SK-N-SH (cell line): ENCODE measurements around the gene SLCO2B1. TPM values are rescaled to one million over a fixed set of nuclear protein-coding genes. Genes with fewer than 3 reads are reported as not detected.

Experiments used
- CTCF ChIA-PET: fragments of 300-600, 350-600 bp; formaldehyde crosslinking; extraction: SDS; loops from one replicate; lab custom pipeline; 2021; lab: Yijun Ruan, JAX
- POLR2A ChIA-PET: fragments of 350-600 bp; sonication (Branson Sonifier 250); formaldehyde crosslinking; extraction: SDS; loops from one replicate; lab custom pipeline; 2020; ENCODE audit warnings: antibody characterized with exemption, inconsistent platforms; lab: Yijun Ruan, JAX
- DNase-seq: peaks from one replicate; pipeline ENCODE4 v3.0.0; 2012
- H2AFZ ChIP-seq: fragments of 200-600 bp; sonication (generic); 2 replicates; pipeline ENCODE4 v1.8.1; 2016; ENCODE audit warnings: antibody characterized with exemption, mild to moderate bottlenecking, low read depth
- H3F3A ChIP-seq: fragments of 200-600 bp; sonication (generic); replicated peaks from 2 replicates; pipeline ENCODE3; 2016; ENCODE audit warnings: antibody characterized with exemption, mild to moderate bottlenecking; ENCODE audit not compliant: insufficient read depth
- H3K27ac ChIP-seq, 2 experiments: fragments of 200-500 bp in 1 of 2; fragments of 200-600 bp in 1 of 2; sonication (Bioruptor generic) in 1 of 2; sonication (generic), shearing (Covaris generic) in 1 of 2; 2 replicates each; pipeline versions ENCODE4 v1.5.1 to v1.6.1; 2014 to 2016; ENCODE audit warnings: low read depth in 2 of 2, inconsistent platforms in 1 of 2, low read length in 1 of 2, mild to moderate bottlenecking in 1 of 2, mixed read lengths in 1 of 2
- H3K27me3 ChIP-seq: fragments of 200-600 bp; sonication (generic), shearing (Covaris generic); 2 replicates; pipeline ENCODE4 v1.6.1; 2016; ENCODE audit warnings: mixed run types; ENCODE audit not compliant: insufficient read depth
- H3K36me3 ChIP-seq, 2 experiments: fragments of 200-500 bp in 1 of 2; fragments of 200-600 bp in 1 of 2; sonication (Bioruptor generic) in 1 of 2; sonication (generic) in 1 of 2; replicated peaks in 1 of 2; 2 replicates each; pipeline versions ENCODE3 to v1.5.1; 2014 to 2016; ENCODE audit warnings: low read length in 1 of 2, mild to moderate bottlenecking in 1 of 2; ENCODE audit not compliant: insufficient read depth in 2 of 2, control insufficient read depth in 1 of 2
- H3K4me1 ChIP-seq, 2 experiments: fragments of 200-500 bp in 1 of 2; fragments of 200-600 bp in 1 of 2; sonication (Bioruptor generic) in 1 of 2; sonication (generic), shearing (Covaris generic) in 1 of 2; 2 replicates each; pipeline versions ENCODE4 v1.5.1 to v1.6.1; 2014 to 2016; ENCODE audit warnings: low read depth in 1 of 2, low read length in 1 of 2, mixed run types in 1 of 2; ENCODE audit not compliant: insufficient read depth in 2 of 2, control insufficient read depth in 1 of 2
- H3K4me2 ChIP-seq: fragments of 200-600 bp; sonication (generic), shearing (Covaris generic); 2 replicates; pipeline ENCODE4 v1.6.1; 2017; ENCODE audit warnings: mixed run types
- H3K4me3 ChIP-seq, 2 experiments: fragments of 200-500 bp in 1 of 2; fragments of 200-600 bp in 1 of 2; sonication (Bioruptor generic) in 1 of 2; sonication (generic), shearing (Covaris generic) in 1 of 2; 2 replicates each; pipeline versions ENCODE4 v1.5.1 to v1.8.1; 2014 to 2016; ENCODE audit warnings: low read depth in 2 of 2, inconsistent platforms in 1 of 2, low read length in 1 of 2, mild to moderate bottlenecking in 1 of 2, mixed read lengths in 1 of 2, moderate library complexity in 1 of 2
- H3K79me2 ChIP-seq: fragments of 200-600 bp; sonication (generic); 2 replicates; pipeline ENCODE4 v1.8.1; 2017; ENCODE audit warnings: mild to moderate bottlenecking; ENCODE audit not compliant: insufficient read depth
- H3K9ac ChIP-seq: fragments of 200-600 bp; sonication (generic); 2 replicates; pipeline ENCODE4 v1.6.1; 2017; ENCODE audit warnings: mixed run types
- H3K9me2 ChIP-seq: fragments of 200-600 bp; sonication (generic); 2 replicates; pipeline ENCODE4 v1.6.1; 2017; ENCODE audit warnings: mixed run types
- H3K9me3 ChIP-seq: fragments of 200-600 bp; sonication (generic); 2 replicates; pipeline ENCODE4 v1.6.1; 2017; ENCODE audit warnings: mixed run types, mild to moderate bottlenecking, moderate library complexity
- H4K20me1 ChIP-seq: fragments of 200-600 bp; sonication (generic); 2 replicates; pipeline ENCODE4 v1.6.1; 2017; ENCODE audit warnings: mild to moderate bottlenecking, mixed run types; ENCODE audit not compliant: insufficient read depth
- CHD2 ChIP-seq: fragments of 150-350 bp; IDR thresholded peaks from 2 replicates; pipeline ENCODE4 v1.6.1; 2018; ENCODE audit warnings: low read length; ENCODE audit not compliant: partially characterized antibody
- ELF1 ChIP-seq: IDR thresholded peaks from 2 replicates; pipeline ENCODE4 v1.4.0; 2012
- EP300 ChIP-seq, 2 experiments: IDR thresholded peaks; 2 replicates each; pipeline versions ENCODE4 v1.4.0 to v1.6.1; 2012; ENCODE audit warnings: borderline replicate concordance in 1 of 2, low read depth in 1 of 2, low read length in 1 of 2
- FOSL2 ChIP-seq: IDR thresholded peaks from 2 replicates; pipeline ENCODE4 v1.4.0; 2012; ENCODE audit warnings: low read depth, mild to moderate bottlenecking, moderate library complexity, borderline replicate concordance
- FOXJ3 ChIP-seq: sonication (generic); formaldehyde crosslinking; IDR thresholded peaks from 2 replicates; pipeline ENCODE4 v1.5.1; 2020; ENCODE audit warnings: mild to moderate bottlenecking, missing genetic modification reagents
- GABPA ChIP-seq: IDR thresholded peaks from 2 replicates; pipeline ENCODE4 v1.4.0; 2012; ENCODE audit warnings: low read depth, mild to moderate bottlenecking
- POLR2AphosphoS5 ChIP-seq: IDR thresholded peaks from 2 replicates; pipeline ENCODE4 v1.6.1; 2012; ENCODE audit warnings: low read depth, low read length
- RAD21 ChIP-seq: IDR thresholded peaks from 2 replicates; pipeline ENCODE4 v1.6.1; 2012; ENCODE audit warnings: mild to moderate bottlenecking, low read length
- RXRA ChIP-seq: IDR thresholded peaks from 2 replicates; pipeline ENCODE4 v1.4.0; 2012; ENCODE audit warnings: low read depth, mild to moderate bottlenecking, borderline replicate concordance
- SIN3A ChIP-seq: IDR thresholded peaks from 2 replicates; pipeline ENCODE4 v1.6.1; 2012; ENCODE audit warnings: low read depth, mild to moderate bottlenecking, low read length, moderate library complexity, borderline replicate concordance
- YY1 ChIP-seq: IDR thresholded peaks from 2 replicates; pipeline ENCODE4 v1.4.0; 2012; ENCODE audit warnings: low read depth, mild to moderate bottlenecking
- whole genome bisulfite sequencing: methylation state at CpG from one replicate; pipeline ENCODE4 v1.1.6; 2017; ENCODE audit warnings: low lambda C conversion rate; 5-methylcytosine and 5-hydroxymethylcytosine counted together
- polyA plus RNA-seq, 3 experiments: library from polyadenylated mRNA; depleted of rRNA; stranded (reverse); fragments of >200 nt; gene quantifications; 2 replicates each; pipeline ENCODE4 v1.2.3, GENCODE V29; 2012
- TF ChIP-seq, protein P1 (sequence below): IDR thresholded peaks from 2 replicates; pipeline ENCODE4; 2012
- TF ChIP-seq, protein P2 (sequence below): IDR thresholded peaks from 2 replicates; pipeline ENCODE4 v1.4.0; 2012; ENCODE audit warnings: low read depth
- TF ChIP-seq, protein P3 (sequence below): IDR thresholded peaks from 2 replicates; pipeline ENCODE4 v1.4.0; 2012; ENCODE audit warnings: low read depth, borderline replicate concordance

SLCO2B1 gene
- polyA plus RNA-seq, 1 of the 3 experiments (the other 2 are of a cell fraction) = 0.18 TPM

DNA sequence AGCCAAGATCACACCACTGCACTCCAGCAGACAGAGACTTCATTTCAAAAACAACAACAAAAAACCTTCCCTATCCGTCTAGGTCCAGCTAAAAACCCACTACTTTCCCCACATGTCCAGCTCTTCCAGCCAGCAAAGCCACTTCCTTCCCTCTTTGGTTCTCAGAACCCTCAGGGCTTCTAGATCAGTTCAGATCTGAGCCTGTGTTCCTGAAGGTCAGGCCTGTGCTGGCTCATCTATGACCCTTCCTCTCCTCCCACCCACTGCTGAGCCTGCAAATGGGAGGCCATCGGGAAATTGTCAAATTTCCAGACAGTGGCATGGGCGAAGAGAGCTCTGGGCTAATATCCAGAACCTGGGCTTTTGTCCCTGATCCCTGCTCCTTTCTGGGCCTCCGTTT, 37.8 kb downstream of the SLCO2B1 start:
- H2AFZ ChIP-seq = no peak overlapping the region
- no peaks in the 10 kb centered on the region for H3K9me2 ChIP-seq
- H3K9ac ChIP-seq = no peak overlapping the region
- no peak overlapping the region for H3K4me2 ChIP-seq
- H3K79me2 ChIP-seq = no peaks in the 10 kb centered on the region
- H3F3A ChIP-seq = no peaks in the 10 kb centered on the region
- no peaks in the 10 kb centered on the region for H3K9me3 ChIP-seq
- H3K27me3 ChIP-seq = no peaks in the 10 kb centered on the region; the same call in 1 of the 2 replicates
- CTCF ChIA-PET = interaction anchor here (1.0 to 10.1 kb wide), 4 partner anchors 17 to 60 kb away, joined by 4 to 142 read pairs (median 10); no protein-coding TSS in a partner anchor
- no peaks in the 10 kb centered on the region for H4K20me1 ChIP-seq
- H3K4me1 ChIP-seq = peaks cover 0 to 8% of the 10 kb centered on the region in 2 experiments; a peak in 1 of 4 replicates
- no peak for DNase-seq
- H3K36me3 ChIP-seq = no peaks in the 10 kb centered on the region
- no peak overlapping the region for H3K4me3 ChIP-seq
- no peak for TF ChIP-seq EP300 (IDR thresholded peaks at IDR 0.05; ENCODE audit: borderline replicate concordance in 1 of 2, low read depth in 1 of 2, low read length in 1 of 2)
- TF ChIP-seq, protein P1, sequence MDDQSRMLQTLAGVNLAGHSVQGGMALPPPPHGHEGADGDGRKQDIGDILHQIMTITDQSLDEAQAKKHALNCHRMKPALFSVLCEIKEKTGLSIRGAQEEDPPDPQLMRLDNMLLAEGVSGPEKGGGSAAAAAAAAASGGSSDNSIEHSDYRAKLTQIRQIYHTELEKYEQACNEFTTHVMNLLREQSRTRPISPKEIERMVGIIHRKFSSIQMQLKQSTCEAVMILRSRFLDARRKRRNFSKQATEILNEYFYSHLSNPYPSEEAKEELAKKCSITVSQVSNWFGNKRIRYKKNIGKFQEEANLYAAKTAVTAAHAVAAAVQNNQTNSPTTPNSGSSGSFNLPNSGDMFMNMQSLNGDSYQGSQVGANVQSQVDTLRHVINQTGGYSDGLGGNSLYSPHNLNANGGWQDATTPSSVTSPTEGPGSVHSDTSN = no peak
- no peak for TF ChIP-seq ELF1
- no peak for TF ChIP-seq CHD2
- TF ChIP-seq GABPA = no peak
- TF ChIP-seq RAD21 = no peak
- TF ChIP-seq, all 33 proteins: peak for 0
- WGBS = 23% methylated on average over 4 of the region's 4 CpGs
- no peak overlapping the region for H3K27ac ChIP-seq
- POLR2A ChIA-PET = no interaction called here

DNA sequence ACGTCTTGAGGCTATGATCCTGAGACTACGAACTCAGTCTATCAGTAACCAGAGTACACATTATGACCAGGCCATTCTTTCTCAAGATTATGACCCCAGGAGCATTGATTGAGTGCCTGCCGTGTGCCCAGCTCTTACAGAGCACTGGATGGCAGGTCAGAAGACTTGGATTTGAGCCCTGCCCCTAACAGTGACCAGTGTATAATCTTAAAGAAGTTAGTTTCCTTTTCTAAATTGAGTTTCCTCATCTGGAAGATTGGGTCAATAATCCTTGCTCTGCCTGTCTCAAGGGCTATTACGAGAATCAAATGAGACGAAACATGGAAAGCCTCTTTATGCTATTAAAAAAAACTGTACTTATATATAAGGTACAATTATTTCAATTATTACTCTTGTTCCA, 38.2 kb downstream of the SLCO2B1 start:
- H3K27ac ChIP-seq = no peak overlapping the region
- no peak overlapping the region for H3K4me3 ChIP-seq
- no peak overlapping the region for H2AFZ ChIP-seq
- H3K9ac ChIP-seq = no peak overlapping the region
- DNase-seq = no peak
- H3K36me3 ChIP-seq = no peaks in the 10 kb centered on the region
- H3K4me1 ChIP-seq = peaks cover 0 to 9% of the 10 kb centered on the region in 2 experiments; a peak in 1 of 4 replicates
- POLR2A ChIA-PET = no interaction called here
- TF ChIP-seq EP300 (IDR thresholded peaks at IDR 0.05; ENCODE audit: borderline replicate concordance in 1 of 2, low read depth in 1 of 2, low read length in 1 of 2) (no peak), POLR2AphosphoS5 (no peak), YY1 (no peak), FOXJ3 (CRISPR knock-in tag) (no peak), FOSL2 (no peak), RXRA (no peak), SIN3A (no peak)
- TF ChIP-seq, protein P2, sequence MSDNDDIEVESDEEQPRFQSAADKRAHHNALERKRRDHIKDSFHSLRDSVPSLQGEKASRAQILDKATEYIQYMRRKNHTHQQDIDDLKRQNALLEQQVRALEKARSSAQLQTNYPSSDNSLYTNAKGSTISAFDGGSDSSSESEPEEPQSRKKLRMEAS = no peak
- TF ChIP-seq, protein P3, sequence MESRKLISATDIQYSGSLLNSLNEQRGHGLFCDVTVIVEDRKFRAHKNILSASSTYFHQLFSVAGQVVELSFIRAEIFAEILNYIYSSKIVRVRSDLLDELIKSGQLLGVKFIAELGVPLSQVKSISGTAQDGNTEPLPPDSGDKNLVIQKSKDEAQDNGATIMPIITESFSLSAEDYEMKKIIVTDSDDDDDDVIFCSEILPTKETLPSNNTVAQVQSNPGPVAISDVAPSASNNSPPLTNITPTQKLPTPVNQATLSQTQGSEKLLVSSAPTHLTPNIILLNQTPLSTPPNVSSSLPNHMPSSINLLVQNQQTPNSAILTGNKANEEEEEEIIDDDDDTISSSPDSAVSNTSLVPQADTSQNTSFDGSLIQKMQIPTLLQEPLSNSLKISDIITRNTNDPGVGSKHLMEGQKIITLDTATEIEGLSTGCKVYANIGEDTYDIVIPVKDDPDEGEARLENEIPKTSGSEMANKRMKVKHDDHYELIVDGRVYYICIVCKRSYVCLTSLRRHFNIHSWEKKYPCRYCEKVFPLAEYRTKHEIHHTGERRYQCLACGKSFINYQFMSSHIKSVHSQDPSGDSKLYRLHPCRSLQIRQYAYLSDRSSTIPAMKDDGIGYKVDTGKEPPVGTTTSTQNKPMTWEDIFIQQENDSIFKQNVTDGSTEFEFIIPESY = no peak
- WGBS = 73% methylated on average over 5 of the region's 5 CpGs
- no peaks in the 10 kb centered on the region for H3K9me2 ChIP-seq
- no peak overlapping the region for H3K4me2 ChIP-seq
- H4K20me1 ChIP-seq = no peaks in the 10 kb centered on the region
- no peaks in the 10 kb centered on the region for H3K79me2 ChIP-seq
- H3F3A ChIP-seq = no peaks in the 10 kb centered on the region
- CTCF ChIA-PET = interaction anchor here (1.0 to 10.1 kb wide), 6 partner anchors 9 to 59 kb away, joined by 3 to 142 read pairs (median 9); no protein-coding TSS in a partner anchor
- no peaks in the 10 kb centered on the region for H3K9me3 ChIP-seq
- no peaks in the 10 kb centered on the region; the same call in 1 of the 2 replicates for H3K27me3 ChIP-seq
